ENCODE results near the gene NEUROD4.

NEUROD4 gene

DNA sequence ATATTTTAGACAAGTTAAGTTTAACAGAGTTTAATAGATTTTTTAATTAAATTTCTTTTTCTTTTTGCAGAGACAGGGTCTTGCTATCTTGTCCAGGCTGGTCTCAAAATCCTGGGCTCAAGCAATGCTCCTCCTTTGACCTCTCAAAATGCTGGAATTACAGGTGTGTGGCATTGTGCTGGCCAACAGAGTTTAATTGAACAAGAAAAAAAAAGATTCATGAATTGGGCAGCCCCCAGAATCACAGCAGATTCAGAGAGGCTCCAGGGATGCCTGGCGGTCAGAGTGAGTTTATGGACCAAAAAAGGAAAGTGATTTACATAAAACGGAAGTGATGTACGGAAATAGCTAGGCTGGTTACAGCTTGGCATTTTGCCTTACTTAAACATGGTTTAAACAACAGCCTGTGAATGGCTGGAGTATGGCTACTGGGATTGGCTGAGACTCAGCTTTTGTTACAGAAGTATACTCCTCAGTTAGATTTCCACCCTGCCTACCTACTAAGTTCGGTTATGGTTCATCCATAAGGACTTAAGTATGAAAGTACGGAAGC is 20.7 kb upstream of the NEUROD4 start:
- no peak for DNase-seq

DNA sequence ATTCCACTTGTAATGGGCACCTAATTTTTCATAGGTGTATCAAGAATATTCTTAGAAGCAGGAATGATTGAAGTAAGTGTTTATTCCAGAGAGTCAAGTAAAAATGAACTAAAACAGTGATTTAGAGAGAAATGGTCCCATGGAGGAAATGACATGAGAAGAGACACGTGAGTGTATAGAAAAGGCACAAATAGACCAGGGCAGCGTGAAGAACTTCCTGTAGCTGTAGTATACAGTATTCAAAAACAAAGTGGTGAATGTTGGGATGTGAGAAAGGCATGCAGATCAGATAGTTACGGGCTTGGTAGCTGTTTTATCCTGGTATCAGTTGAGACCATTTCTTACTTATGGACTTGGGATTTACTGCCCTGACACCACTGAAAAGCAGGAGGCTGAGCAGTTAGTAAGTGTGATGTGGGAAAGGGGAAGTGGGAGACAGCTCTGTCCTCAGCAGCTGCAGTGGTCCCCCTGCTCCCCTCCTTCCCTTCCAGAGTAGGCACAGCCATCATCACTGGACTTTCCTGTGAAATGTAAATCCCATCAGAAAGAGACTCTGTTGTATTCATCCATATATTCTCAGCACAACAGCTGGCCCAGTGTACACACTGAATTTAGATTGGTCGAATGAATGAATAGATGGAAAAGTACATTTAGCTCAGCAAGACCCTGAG is 18.4 kb upstream of the NEUROD4 start:
- no peak for DNase-seq

DNA sequence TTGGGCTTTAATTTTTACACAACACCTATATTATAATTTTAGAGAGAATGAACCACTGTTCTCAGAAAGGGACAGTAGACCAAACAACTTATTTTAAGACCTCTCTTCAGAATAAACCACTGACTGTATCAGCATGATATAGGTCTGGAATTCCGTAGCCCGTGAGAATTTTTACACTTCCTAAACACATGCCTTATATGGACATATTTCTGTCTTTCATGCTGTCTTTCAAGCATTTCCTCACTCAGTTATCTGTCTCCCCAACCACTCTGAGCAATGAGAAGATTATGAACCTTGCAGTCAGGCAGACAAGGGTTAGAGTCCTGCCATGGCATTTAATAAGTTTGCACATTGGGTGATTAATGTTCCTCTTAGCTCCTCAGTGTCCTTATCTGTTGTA is 17.4 kb upstream of the NEUROD4 start:
- DNase-seq = no peak

DNA sequence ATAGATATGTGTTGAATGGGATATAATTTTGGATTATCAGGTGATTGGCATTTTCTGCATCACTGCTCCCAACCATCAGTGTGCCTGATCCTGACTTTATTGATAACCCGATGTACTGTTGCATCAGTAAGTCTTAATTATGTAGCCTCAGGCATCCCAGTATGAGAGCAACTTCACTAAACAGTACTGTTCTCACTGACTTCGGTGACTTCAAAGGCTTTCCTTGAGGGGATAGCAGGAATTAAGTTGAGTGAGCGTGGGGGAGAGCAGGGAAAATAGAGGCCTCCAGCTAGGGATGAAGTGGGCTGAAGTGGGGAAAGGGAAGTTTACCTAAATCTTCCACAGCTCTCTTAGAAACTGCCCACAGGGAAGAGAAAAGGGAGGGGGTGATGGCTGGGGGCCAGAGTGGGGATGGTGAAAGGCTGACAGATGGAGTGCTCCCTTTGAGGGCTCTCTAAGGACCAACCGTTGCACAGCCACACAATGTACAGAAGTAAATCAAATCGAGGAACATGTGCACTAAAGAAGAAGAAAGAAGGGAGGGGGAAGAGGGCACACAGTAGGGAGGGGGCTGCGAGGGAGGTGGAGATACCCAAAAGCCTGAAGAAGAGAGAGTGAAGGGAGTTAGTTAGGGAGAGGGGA is 10.7 kb upstream of the NEUROD4 start:
- DNase-seq = no peak

DNA sequence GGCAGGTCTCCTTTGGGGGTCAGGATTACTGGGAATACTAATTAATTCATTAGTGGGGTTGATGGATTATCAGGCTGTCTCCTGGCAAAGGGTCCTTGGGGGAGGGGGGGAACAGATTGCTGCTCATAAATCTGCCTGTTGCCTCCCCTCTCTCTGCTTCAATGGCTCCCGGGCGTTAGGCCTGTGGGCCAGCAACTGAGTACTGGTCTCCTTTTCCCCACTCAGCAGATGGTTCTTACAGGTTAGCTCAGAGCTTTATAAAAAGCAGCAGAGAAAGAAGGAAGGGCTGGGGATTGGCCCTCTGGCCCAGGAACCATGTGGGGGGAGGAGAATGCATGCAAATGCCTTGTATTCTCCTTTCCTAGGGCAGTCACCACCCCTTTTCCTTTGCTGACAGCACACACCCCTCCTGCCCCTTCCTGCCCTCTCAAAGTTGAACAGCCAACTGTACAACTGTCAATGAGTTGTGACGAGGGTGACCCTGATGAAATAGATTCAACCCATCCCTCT is 2.3 kb upstream of the NEUROD4 start:
- no peak for DNase-seq

DNA sequence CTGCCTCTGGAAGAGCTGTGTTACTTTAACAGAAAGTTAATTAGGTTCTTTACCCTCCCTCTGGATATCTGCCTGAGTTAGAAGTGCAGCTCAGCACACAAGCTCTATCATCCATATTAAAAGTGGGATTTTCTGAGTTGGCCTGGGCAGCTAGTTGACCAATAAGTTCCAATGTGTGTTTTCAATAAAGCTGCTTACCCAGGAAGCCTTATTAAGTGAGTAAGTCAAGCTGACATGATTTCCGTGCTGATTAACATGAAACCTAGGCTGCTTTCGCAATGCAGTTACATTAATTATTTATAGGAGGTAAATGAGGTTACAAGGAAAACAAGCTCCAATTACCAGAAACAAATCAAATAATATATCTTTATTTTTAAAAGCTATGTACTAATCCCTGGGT is 4.8 kb downstream of the NEUROD4 start:
- no peak for DNase-seq

DNA sequence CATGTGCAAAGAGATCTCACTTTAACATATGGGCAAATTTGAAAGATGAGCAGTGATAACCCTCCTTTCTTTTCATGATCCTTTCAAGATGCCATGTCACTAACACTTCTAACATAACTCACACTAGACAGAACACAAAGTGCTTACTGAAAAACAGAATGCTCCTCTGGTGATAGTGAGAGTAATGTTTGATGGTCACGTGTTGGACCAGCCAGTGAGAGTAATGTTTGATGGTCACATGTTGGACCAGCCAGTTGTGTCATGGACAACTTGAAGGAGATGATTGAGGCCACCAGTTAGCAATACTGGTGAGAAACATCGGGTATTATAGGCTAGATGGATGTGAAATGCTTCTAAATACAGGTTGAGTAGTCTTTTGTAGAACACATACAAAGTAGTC is 5.7 kb downstream of the NEUROD4 start:
- no peak for DNase-seq

DNA sequence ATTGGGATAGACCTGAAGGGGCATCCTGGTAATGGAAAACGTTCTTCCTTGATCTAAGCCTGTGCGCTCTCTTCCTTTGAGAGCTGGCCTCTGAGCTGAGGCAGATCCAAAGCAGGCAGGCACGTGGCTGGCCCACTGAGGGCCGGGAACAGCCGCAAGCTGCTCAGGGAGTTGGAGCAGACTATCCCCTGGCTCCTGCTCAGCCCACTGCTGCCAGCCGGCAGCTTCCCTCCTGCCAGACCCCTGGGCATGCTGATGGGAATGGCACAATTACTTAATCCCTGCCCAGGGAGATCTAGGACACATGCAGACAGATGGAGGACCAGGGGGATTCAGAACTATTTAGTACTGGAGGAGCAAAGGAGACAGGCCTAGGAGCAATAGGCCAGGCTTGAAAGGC is 14.4 kb downstream of the NEUROD4 start:
- DNase-seq = no peak

DNA sequence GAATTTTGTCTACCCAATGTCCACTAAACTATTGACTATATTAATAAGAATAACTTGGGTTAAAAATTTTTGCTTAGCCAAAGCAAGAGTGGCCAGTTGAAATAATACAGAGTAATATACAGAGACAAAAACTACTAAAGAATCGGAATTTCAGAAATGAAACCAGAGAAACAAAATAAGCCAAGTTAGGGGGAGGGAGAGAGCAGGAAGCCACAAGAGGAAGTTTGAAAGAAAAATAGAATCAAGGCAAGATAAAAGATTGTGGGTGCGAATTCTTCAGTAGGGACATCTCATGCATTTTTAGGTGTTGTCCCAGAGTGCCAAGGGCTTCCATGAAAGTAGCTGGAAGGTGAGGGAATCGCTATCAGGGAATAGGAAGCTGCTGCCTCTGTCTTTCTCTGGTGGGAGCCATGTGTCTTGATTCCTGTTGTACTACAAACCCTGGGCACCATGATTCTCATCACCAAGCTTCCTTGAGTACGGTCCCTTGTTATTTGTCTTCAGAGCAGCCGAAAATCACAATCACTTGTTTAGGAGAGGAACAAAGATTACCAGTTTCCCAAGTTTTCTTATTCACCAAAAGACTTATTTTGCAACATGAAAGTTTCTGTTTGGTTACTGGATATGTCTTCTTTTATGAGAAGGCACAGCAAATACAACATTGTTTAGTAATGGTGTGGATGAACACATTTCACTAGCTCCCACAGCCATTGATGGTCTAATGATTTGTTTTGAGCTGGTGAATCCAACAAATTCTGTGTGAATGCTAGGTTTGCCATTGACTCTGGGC is 16.7 kb downstream of the NEUROD4 start:
- DNase-seq = no peak

DNA sequence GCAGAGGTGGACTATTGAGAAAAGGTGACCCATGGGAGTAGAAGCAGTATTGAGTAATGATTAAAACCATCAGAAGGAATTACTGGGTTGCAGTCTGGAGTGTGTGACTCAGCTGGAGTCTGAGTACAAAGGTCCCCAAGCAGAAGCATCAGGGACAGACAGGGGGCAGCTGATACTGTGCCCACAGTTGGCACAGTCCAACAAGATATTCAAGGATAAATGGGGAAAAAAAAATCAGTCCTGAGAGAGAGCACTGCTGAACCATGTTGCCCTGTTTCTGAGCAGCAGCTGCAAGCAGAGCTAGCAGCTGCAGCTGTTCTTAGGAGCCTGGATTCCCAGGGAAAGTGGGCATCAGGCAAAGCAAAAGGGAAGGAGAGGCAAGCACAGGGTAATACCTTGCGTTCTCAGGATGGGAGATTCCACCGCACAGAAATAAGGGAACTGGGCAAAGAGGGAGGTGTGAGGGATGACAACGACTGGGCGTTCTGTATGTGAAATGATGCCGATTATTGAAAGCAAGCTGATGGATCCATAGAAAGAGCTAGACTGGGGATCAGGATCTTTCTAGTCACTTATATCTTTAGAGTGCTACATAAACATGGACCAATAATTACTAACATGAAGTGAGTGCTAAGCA is 17.7 kb downstream of the NEUROD4 start:
- no peak for DNase-seq

DNA sequence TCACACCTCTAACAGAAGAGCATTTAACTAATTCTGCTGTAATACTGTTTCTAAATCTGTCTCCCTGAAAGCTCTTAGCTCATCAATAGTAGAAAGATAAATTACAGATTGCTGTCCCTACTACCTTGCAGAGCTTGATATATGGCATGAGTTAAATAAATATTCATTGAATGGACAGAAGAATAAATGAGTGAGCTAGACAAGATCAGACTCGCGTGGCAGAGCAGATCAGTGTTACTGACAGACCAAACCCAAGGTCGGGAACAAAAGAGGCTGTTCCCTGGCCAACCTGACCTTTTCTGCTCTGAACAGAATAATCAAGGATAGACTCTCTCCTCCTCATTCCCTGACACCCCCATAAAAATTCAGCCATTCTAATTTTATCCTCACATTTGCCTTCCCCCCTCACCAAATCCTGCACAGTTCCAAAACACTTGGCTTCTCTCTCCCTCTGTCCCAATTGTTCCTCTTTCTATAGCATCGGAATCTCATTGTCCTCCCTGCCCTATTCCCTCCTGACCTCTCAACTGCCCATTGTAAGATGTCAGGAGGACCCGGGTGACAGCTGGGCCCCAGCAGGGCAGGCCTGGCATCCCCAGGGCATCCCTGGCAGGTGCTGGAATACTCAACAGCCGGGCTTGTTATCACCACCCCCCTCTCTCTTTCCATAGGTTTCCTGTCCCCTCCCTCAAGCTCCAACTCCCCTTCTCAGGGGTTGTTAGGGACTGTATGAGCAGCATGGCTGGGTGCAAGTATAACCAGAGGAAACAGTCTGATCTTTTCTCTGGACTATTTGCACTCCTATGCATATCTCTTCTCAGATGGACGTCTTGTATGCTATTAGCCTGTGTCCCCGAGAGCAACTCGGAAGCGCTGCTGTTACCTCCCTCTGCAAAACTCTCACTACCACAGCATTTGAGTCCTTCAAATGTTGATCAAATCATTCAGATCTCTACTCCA is 19.9 kb downstream of the NEUROD4 start:
- no peak for DNase-seq

DNA sequence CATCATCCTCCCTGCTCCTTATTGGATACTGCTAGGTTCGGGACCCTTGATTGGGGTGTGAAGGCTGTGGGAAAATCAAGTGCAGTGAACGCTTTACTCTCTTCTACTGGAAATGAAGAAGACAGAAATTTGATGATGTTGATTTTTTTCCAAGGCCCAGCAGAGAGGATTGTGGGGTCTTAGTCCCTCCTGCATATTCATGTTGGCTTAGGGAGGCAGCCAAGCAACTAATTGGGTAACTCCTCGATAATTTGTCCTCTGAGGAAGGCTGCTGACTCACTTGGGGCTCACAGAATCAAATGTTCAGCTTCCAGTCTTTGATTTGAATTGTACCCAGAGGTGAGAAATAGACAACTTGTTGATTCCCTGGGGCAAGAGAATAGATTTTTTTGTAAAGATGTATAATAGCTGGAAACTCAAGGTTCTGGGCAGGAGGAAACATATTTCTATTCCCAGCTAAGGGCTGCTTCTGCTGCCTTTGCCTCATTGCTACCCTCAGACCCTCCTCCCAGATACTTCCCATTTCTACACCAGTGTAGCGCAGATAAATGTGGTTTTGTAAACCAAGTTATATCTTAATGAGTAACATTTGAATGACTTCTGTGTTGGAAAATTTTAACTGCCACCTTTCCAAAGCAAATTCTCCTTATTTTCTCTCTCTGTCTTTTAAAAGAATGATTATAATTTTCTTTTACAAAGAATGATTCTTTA is 21.7 kb downstream of the NEUROD4 start:
- DNase-seq = no peak

DNA sequence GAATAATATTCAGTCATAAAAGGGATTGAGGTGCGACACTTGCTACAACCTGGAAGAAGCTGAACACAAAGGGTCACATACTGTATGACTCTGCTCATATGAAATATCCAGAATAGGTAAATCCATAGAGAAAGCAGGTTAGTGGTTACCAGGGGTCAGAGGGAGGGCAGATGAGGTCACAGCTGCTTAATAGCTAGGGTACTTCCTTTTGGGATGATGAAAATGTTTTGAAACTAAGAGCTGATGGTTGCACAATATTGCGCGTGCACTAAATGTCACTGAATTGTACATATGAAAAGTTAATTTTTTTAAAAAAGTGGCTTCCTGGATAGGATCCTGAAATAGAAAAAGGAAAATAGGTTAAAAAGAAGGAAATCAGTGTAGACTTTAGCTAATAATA is 23.8 kb downstream of the NEUROD4 start:
- DNase-seq = no peak

DNA sequence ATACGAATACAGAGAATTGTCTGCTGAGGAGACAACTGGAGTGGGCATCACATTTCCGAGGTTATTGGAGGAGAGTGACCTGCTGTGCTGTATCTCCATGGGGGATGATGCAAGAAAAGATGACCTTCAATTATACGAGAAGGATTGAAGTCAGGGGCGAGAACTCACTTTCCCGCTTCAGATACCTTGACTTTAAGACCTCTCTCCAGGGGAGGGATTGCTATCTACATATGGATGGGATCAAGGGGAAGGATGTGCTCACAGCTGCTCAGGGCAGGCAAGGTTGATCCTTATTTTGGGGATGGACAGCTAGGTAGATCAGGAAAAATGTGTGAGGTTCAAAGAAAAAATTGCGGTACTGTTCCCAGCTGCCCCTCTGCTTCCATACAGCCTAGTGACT is 24.4 kb downstream of the NEUROD4 start:
- no peak for DNase-seq

DNA sequence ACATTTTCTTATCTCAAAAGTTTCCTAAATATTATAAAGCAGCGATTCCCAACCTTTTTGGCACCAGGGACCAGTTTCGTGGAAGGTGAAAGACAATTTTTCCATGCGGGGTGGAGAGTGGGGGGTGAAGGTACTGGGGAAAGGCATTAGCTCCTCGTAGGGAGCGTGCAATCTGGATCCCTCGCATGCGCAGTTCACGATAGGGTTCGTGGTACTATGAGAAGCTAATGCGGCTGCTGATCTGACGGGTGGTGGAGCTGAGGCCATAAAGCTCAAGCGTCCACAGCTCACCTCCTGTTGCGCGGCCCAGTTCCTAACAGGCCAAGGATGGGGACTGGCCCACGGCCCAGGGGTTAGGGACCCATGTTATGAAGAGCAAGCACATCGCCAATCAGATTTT is 29.9 kb downstream of the NEUROD4 start:
- DNase-seq = no peak

DNA sequence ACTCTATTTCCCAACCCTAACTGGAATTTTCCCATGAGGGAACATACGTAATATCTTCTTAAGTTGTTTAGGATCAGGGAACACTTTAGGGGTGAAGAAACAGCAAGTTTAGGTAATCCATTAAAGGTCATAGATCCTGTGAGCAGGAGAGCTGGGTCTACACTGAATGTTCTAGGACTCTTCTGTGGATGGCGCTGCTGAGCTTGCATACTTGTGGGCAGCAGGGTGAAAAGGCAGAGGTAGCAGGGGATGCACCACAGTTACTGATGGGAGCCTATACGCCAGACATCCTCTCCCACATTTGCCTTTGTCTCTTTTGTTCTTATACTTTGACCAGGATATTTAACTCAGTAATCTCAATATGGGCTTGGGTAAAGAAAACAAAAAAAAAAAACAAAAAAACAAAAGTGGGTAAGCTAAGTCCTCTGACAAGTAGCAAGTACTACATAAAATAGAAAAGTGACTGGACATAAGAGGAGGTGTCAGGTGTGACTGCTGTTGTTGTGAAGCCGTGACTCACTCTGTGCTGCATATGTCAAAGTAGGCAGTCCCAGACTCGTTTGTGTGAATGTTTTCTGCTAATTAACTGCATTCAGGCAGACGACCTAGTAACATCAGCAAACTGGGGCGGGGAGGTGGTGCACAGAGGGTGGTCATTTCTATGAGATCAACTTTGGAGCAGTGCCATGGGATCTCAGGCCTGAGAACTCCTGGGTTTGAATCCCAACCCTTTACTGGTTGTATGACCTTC is 31.6 kb downstream of the NEUROD4 start:
- no peak for DNase-seq

DNA sequence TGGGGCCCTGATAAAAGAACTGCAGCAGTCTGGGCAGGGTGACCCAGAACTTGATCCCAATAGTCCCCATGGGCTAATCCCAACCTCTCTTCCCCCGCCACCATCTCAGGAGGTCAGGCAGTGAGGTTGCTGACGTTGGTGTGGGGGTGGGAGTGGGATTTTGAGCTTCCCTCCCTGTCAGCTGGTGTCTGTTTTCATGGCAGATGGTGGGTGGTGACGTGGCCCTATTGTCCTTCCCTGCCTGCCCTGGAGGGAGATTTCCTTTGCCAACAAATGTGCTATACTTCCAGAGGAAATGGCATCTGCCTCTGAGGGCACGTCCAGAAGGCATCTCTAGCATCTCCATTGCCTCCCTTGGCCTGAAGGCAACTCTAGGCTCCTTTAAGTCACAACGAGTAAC is 37.7 kb downstream of the NEUROD4 start:
- DNase-seq = no peak

DNA sequence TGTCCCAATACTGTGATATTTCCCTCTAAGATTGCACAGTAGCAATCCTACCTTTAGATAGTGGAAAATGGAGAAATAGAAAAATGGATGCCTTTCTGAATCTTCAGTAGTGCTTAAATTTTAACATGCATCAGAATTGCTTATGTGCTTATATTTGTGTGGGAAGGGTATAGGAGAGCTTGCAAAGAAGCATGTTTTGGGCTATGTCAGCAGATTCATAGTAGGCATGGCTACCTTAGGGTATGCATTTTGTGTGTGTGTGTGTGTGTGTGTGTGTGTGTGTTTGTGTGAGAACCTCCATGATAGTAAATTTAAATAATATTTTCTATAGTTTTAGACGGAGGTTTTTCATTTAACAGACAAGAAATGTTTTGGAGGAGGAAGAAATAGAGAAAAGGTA is 38.3 kb downstream of the NEUROD4 start:
- DNase-seq = no peak

DNA sequence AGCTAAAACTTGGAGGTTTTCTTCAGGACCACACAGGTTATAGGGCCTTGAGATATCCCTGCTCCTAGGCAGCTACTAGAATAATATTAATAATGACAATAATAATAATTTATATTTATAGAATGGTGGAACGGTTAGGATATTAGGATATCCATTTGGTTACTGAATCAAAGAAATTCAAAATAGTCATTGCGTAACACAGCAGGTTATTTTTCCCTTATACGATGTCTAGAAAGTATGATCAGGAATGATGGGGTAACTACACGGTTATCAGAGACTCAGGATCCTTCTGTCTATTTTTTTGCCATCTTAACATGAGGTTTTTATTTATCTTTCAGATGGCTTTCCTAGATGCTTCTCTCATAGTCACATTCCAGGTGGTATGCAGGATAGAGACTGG is 39.0 kb downstream of the NEUROD4 start:
- DNase-seq = no peak

DNA sequence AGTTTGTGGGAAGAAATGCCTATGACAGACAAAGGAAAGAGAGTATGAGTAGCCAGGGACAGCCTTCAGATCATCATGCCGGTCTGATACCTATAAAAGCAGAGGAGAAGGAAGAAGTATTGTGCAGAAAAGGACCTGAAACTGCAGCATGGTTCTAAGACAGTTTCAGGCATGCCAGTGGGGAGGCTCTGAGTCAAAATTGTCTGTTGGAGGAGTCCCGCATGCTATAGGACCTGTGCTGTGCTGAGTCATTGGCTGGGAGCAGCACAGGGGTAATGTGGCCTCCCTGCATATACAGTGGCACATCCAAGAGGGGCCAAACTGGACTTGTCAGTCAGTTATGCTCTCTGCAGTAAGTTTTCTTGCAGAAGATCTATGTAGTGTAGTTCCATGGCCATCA is 40.7 kb downstream of the NEUROD4 start:
- peak; percentile 87 for DNase-seq

DNA sequence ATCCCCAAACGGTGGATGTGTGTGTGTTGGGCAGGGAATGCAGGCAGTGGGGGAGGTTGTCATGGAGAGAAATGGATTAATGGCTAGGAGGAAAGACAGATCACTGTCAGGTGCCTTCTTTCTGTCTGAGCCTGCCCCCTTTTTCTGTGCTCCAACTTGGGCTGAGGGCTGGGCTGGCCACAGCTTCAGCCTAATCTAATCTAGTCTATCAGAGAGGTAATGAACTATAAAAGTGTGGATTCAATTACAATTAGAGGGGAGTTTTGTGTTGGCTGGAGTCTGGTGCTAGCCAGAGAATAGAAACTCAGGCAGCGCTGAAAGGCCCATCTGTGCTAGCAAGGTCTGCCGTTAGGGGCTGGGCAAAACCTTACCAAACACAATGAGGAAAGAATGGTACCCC is 41.2 kb downstream of the NEUROD4 start:
- no peak for DNase-seq

Data from activated CD4-positive, alpha-beta T cell treated with anti-CD3 and anti-CD28 coated beads, Interleukin-10, Interleukin-2, amounts not matched to agents 100 ng/mL and 50 ng/mL, durations not matched to agents 16 hours and 8 hours (primary cell).